Stimulated activated CD4-positive, alpha-beta T cell treated with anti-CD3 and anti-CD28 coated beads, Interleukin-15, amount 100 ng/mL, for 1 hour (primary cell): ENCODE measurements around the gene CKMT1B.
"Not testable (repeated sequence)": the region's sequence is repeated elsewhere in the genome, so short reads cannot be mapped to it uniquely, and the experiment has no call there.

Experiments used
- DNase-seq, 2 donors: peaks; one replicate each; pipeline ENCODE4 v3.0.0-alpha.2; 2020; ENCODE audit warnings: low read depth in 1 of 2, low spot score in 1 of 2

The CKMT1B gene

GRCh38 chr15:43626937-43627336, 33.1 kb downstream of the CKMT1B start:
- DNase-seq = not testable (repeated sequence)

- not testable (repeated sequence) for DNase-seq
These were observed 44.8 kb downstream of the CKMT1B start for GRCh38 chr15:43638464-43639204.
